ENCODE data around the gene TWF1.

Gene TWF1

DNA sequence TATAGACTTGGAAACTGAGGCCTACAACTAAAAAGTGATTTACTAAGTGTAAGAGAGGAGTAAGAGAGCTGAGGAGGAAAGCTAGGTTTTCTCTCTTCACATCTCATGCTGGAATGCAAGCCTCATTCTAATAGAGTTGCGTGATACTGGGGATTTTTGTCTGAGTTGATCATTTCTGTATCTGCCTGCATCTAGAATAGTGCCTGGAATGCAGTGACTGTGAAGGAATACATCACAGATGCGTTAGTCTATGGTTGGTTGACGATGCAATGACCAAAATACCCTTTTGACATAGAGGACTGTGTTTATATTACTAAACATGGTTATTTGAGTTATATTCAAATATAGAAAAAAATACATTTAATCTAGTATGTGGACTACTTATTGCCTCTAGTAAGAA, 20.6 kb upstream of the TWF1 start:
- TF ChIP-seq, protein P1, sequence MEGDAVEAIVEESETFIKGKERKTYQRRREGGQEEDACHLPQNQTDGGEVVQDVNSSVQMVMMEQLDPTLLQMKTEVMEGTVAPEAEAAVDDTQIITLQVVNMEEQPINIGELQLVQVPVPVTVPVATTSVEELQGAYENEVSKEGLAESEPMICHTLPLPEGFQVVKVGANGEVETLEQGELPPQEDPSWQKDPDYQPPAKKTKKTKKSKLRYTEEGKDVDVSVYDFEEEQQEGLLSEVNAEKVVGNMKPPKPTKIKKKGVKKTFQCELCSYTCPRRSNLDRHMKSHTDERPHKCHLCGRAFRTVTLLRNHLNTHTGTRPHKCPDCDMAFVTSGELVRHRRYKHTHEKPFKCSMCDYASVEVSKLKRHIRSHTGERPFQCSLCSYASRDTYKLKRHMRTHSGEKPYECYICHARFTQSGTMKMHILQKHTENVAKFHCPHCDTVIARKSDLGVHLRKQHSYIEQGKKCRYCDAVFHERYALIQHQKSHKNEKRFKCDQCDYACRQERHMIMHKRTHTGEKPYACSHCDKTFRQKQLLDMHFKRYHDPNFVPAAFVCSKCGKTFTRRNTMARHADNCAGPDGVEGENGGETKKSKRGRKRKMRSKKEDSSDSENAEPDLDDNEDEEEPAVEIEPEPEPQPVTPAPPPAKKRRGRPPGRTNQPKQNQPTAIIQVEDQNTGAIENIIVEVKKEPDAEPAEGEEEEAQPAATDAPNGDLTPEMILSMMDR (IDR thresholded peaks at IDR 0.05; ENCODE audit: insufficient read depth, low read depth, low read length, missing control alignments): no peak
- no peak for DNase-seq (ENCODE audit: low read depth)
- no peak overlapping the region for H3K4me3 ChIP-seq (ENCODE audit: low read length)

DNA sequence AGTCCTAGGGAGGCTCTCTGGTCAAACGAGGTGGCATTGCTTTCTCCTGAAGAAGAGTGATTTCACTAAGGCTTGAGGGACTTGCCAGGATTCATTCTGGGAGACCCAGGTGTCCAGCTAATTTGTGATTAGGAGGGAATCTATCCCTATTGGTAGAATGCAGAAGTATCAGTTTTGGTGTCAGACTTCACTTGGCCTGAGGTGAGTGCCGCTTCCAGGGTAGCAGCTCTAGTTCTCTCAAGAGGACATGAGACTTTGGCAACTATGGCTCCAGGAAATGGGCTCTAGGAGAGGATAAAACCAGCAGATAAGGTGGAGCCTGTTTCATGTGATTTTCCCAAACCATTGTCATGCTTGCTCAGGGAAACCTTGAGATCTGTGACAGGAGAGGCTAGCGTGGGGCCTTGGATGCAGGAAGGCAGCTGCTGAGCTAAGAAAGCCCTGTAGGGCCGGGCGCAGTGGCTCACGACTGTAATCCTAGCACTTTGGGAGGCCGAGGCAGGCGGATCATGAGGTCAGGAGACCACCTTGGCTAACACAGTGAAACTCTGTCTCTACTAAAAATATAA, 18.2 kb upstream of the TWF1 start:
- DNase-seq (ENCODE audit: low read depth): no peak
- TF ChIP-seq, protein P1 (IDR thresholded peaks at IDR 0.05; ENCODE audit: insufficient read depth, low read depth, low read length, missing control alignments): no peak
- H3K4me3 ChIP-seq (ENCODE audit: low read length): no peak overlapping the region

DNA sequence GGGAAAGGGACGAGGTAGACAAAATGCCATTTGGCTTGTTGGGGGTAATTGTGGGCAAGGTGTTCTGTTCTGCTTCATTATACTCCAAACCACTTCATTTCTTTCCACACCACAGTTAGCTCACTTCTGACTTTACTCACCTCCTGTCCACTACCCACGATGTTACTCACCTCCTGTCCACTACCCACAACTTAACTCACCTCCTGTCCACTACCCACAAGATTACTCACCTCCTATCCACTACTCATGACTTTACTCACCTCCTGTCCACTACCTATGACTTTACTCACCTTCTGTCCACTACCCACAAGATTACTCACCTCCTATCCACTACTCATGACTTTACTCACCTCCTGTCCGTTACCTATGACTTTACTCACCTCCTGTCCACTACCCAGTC, 10.1 kb upstream of the TWF1 start:
- no peak overlapping the region for H3K4me3 ChIP-seq (ENCODE audit: low read length)
- TF ChIP-seq, protein P1 (IDR thresholded peaks at IDR 0.05; ENCODE audit: insufficient read depth, low read depth, low read length, missing control alignments): no peak
- DNase-seq (ENCODE audit: low read depth): peak; percentile 14

DNA sequence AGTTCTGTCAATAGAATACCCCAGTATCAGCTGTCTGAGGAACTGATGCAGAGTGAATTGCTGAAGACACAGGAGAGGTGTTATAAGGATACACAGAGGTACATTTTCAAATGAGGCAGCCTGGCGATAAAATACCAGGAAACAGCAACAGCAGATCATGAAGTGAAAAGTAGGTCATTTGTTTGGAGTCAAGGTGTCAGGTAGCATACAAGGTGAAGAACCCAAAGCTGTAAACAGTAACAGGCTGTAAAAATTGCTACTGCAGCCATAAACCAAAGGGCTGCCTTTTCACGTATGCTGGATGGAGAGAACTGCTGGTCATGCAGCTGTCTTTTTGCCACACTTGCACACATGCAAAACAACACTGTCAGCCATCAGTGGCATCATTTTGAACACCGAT, 9.3 kb upstream of the TWF1 start:
- DNase-seq (ENCODE audit: low read depth): no peak
- TF ChIP-seq, protein P1 (IDR thresholded peaks at IDR 0.05; ENCODE audit: insufficient read depth, low read depth, low read length, missing control alignments): no peak
- no peak overlapping the region for H3K4me3 ChIP-seq (ENCODE audit: low read length)

DNA sequence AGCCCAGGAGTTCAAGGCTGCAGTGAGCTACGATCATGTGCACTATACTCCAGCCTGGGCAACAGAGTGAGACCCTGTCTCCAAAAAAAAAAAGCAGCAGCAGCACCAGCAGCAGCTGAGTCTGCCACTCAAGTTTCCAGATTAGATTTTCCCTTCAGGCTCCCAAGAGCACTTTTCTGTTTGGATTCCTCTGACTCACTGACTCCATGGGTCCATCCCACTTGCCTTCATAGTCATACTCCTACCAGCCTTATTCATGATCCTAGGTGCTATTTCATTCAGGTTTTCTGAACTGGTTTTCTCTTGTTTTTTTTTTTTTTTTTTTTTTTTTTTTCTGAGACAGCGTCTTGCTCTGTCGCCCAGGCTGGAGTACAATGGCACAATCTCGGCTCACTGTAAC, 6.8 kb upstream of the TWF1 start:
- peak; percentile 92 for DNase-seq (ENCODE audit: low read depth)
- TF ChIP-seq, protein P1 (IDR thresholded peaks at IDR 0.05; ENCODE audit: insufficient read depth, low read depth, low read length, missing control alignments): no peak
- no peak overlapping the region for H3K4me3 ChIP-seq (ENCODE audit: low read length)

DNA sequence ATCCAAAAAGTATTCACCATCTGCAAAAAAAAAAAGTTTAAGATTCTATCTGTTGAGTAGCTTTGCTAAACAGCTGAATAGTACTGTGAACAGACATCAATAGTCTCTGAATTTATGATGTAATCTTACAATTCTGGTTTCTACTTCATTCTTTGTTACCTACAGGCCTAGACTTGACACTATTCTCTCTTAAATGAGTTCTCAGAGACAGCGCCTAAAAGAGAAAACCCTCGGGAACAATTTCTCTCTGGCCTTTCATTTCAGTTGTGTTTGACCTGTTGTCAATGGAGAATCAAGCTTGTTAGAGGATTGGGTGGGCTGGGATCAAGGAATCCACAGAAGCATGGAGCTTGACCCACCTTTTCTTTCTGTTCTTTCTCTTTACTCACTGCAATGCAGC, 5.9 kb upstream of the TWF1 start:
- no peak overlapping the region for H3K4me3 ChIP-seq (ENCODE audit: low read length)
- TF ChIP-seq, protein P1 (IDR thresholded peaks at IDR 0.05; ENCODE audit: insufficient read depth, low read depth, low read length, missing control alignments): no peak
- peak; percentile 65 for DNase-seq (ENCODE audit: low read depth)

DNA sequence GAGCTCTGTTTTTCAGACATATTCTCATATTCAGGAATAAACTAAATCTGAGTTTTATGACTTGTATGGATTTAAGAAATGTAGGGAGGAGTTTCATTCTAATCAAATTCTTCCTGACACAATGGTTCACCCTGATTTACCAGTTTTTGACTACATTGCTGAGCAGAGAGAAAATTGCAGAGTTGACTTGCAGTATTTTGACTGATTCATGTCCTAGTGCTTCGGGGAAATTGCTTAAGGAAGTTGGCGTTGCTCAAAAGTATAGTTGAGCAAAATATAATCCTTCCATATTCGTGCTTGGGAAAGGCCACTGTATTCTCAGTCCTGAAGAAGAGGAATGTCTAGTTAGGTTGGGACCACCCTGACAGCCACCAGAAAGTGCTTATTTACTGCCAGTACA, 1.3 kb upstream of the TWF1 start:
- peak; percentile 81 for DNase-seq (ENCODE audit: low read depth)
- TF ChIP-seq, protein P1 (IDR thresholded peaks at IDR 0.05; ENCODE audit: insufficient read depth, low read depth, low read length, missing control alignments): no peak
- peak overlapping the region; percentile 83 for H3K4me3 ChIP-seq (ENCODE audit: low read length)

Measured in epithelial cell of esophagus (primary cell).